ENCODE measurements around the gene NTPCR.
"Not testable (repeated sequence)": the region's sequence is repeated elsewhere in the genome, so short reads cannot be mapped to it uniquely, and the experiment has no call there.

Gene NTPCR

GRCh38 chr1:232987046-232987773, 36.8 kb downstream of the NTPCR start:
- no peak for DNase-seq

DNA sequence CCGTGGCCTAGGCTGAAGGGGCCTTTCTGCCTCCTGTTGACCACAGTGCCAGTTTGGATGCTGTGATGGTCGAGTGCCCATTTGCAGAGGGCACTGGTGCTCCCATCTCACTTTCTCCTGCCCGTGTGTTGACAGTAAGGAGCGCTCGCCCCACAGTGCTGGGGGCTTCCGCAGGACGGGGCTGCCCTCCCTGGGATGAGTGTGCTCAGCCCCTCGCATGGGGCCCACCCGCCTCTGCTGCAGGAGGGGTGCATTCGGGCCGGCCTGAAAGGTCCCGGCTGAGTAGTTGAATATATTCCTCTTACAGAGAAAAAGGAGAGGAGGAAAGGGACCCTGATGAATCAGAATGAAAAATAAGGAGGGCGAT, 37.3 kb downstream of the NTPCR start:
- DNase-seq, result no peak

DNA sequence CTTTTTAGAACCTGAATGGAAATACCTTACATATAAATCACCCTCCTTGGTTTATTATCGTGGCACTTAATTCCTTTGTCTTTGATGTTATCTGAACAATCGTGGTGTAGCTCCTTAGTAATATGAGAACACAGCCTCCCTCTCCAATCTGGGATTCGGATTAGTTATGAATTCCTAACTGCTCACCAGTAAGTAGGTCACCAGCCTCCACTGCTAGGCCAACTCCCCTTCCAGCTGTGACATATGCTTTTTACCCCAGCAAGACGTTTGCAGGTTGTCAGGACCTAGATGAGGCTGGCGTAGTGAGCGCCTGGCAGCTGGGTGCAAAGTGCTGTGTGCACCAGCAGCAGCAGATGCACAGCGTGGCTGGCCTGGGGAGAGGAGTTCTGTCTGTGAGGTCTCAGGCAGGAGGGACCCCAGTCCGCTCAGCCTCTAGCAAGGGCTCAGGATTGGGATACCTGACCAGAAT, 38.2 kb downstream of the NTPCR start:
- peak; percentile 53 for DNase-seq

DNA sequence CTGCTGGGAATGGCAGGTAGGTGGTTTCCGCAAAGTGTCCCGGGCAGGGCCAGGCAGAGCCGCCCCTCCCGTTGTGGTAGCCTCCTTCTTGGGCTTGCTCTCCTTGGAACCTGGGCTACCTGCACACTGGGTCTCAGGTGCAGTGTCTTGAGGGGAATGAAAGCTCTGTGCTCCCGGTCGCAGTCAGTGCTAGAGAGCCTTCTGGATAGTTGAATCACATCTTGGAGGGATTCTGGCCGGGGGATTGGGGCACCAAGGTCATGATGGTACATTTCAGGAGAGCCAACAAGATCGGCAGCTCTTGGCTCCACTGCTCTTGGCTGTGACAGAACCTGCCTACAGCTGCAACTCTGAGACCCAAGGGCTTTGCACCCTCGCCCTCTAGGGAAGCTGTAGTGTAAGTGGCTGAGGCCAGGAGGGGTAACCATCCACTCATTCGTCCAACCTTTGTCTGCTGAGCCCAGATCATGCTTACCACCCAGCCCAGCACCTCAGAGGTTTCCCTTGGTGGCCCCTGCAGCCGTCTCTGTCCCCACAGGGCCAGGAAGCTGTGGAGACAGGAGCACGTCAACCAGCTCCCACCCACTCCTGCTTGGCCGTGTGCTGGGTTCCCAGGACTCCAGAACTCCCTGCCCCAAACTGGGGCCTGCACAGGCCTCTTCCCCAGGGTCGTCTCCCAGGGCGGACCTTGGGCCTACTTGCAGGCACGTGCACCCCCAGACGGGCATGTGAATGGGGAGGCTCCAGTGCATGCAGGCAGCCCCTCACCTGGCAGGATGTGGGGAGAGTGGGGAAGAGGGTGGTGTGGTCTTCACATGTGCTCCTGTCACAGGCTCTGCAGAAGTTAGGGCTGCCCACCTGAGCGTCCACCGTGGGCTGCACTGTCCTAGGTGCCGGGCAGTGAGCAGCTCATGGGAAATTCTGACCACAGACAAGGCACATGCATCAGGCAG, 40.0 kb downstream of the NTPCR start:
- no peak for DNase-seq

GRCh38 chr1:232991238-232991637, 40.8 kb downstream of the NTPCR start:
- no peak for DNase-seq

DNA sequence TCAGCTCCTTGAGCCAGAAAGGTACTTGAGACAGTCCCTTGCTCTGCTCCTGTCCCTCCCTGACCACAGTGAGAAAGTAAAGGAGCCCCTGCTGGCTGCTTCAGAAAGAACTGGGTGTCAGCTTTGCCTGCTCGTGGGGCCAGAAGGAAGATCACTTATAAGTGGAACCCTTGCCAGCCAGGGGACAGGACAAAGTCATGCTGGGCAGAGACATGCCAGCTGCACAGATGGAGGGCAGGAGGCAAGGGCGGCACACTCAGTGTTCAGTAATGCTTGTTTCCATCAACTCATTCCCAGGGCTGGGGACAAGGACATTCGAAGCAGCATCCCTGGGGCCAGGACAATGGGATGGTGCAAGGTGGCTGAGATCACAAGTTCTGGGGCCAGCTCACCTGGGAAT, 41.8 kb downstream of the NTPCR start:
- DNase-seq, result no peak

DNA sequence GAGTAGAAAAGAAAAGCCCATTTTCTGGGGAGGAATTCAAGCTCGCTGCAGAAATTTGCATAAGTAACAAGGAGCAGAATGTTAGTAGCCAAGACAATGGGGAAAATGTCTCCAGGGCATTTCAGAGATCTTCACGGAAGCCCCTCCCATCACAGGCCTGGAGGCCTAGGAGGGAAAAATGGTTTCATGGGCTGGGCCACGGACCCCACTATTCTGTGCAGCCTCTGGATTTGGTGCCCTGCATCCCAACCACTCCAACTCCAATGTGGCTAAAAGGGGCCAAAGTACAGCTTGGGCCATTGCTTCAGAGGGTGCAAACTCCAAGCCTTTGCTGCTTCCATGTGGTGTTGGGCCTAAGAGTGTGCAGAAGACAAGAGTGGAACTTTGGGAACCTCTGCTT, 43.1 kb downstream of the NTPCR start:
- DNase-seq, result no peak

GRCh38 chr1:232995189-232995588, 44.8 kb downstream of the NTPCR start:
- DNase-seq, result no peak

DNA sequence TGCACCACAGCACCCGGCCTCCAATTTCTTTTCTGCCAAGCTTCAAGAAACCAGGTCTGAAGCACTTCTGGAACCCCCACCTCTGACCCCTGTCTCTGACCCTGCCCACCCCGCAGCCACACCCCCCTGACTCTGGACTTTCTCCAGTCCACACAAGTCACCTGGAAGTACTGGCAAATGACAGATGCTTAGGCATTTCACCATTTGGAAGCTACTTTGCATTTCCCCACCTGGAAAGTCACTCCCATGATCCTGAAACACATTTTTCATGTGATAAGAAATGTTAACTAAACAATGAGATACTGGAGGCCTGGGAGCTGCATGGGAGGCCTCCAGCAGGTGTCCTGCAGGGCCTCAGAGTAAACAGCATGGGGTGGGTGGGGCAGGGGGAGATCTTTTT, 45.7 kb downstream of the NTPCR start:
- DNase-seq, result no peak

GRCh38 chr1:232998138-232998537, 47.7 kb downstream of the NTPCR start:
- no peak for DNase-seq

GRCh38 chr1:232998646-232999045, 48.2 kb downstream of the NTPCR start:
- DNase-seq, result no peak

GRCh38 chr1:232999956-233000625, 49.7 kb downstream of the NTPCR start:
- DNase-seq, result no peak

- not testable (repeated sequence) for DNase-seq
These were observed 53.2 kb downstream of the NTPCR start for GRCh38 chr1:233003638-233004037.

DNA sequence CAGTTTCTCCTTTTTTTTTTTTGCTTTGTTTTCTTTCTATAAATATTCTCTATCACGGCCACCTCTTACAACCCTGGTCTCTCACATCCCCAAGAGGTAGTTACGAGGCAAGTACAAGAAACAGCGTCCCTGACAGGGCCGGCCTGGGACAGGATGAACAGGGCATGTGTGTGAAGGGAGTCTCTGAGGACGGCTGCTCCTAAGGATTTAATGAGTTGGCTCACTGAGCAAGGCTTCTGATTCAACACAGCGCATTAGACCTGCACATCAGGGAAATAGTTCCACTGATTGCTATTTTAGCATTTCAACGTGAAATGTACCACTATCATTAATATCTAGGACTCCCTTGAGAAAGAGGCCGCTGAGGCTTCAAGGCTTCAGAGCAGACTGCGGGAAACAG, 54.0 kb downstream of the NTPCR start:
- DNase-seq, result no peak

GRCh38 chr1:233005156-233005555, 54.7 kb downstream of the NTPCR start:
- peak; percentile 89 for DNase-seq

DNA sequence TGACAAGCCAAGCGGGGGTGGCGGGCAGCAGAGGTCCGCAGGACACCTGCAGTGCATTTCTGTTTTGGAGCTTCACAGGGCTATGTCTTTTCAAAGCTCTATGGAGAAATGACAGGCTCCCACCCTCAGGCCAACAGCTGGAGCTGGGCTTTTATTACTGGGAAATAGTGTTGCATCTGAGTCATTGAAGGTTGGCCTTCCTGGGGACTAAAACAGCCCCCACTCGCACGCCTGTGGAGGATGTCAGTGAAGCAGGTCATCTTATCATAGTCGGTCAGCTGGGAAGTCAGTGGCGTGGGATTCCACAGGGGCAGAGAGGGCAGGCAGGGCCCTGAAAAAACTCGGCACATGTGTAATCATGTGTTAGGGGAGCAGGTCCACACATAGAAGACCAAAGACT, 55.3 kb downstream of the NTPCR start:
- DNase-seq, result no peak

- DNase-seq, result peak; percentile 30
These were observed 55.7 kb downstream of the NTPCR start for GRCh38 chr1:233006108-233006507.

GRCh38 chr1:233006541-233006973, 56.1 kb downstream of the NTPCR start:
- peak; percentile 38 for DNase-seq

- DNase-seq, result no peak
These were observed 59.7 kb downstream of the NTPCR start for GRCh38 chr1:233010146-233010545.

- no peak for DNase-seq
These were observed 61.6 kb downstream of the NTPCR start for GRCh38 chr1:233012021-233012420.

GRCh38 chr1:233015965-233016364, 65.6 kb downstream of the NTPCR start:
- no peak for DNase-seq

DNA sequence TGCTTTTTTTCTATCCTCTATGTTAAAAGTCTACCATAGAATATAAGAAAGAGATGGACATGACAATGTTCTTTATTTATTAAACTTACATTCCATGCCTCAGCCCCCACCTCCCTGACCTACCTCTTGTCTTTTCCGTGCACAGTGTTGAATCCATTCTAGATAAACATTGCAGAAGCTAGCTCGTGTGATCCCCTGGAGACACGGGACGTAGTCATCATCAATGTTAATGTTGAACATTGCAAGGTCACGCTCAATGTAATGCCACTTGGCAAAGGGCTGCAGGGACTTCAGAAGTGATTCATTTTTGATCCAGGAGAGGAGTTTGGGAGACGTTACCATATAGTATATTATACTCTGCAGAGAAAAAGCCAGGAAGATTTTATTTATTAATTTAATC, 66.4 kb downstream of the NTPCR start:
- no peak for DNase-seq

GRCh38 chr1:233019083-233019482, 68.7 kb downstream of the NTPCR start:
- DNase-seq, result no peak

Data from NCI-H510A treated with DMSO at 0.1 percent for 48 hours (cell line).